ENCODE data around the gene SLX9.

The SLX9 gene

GRCh38 chr21:45004481-45005247 lies 64.8 kb downstream of the SLX9 start:
- ATAC-seq, result no peak

GRCh38 chr21:45006536-45007095 lies 66.8 kb downstream of the SLX9 start:
- ATAC-seq, result no peak

GRCh38 chr21:45009616-45010015 lies 69.8 kb downstream of the SLX9 start:
- no peak for ATAC-seq

GRCh38 chr21:45010096-45010495 lies 70.3 kb downstream of the SLX9 start:
- ATAC-seq, result no peak

GRCh38 chr21:45010860-45011259 lies 71.0 kb downstream of the SLX9 start:
- no peak for ATAC-seq

- no peak for ATAC-seq
These were observed 71.6 kb downstream of the SLX9 start for GRCh38 chr21:45011426-45011825.

GRCh38 chr21:45011911-45012661 lies 72.3 kb downstream of the SLX9 start:
- ATAC-seq, result no peak

- ATAC-seq, result no peak
These were observed 72.9 kb downstream of the SLX9 start for GRCh38 chr21:45012662-45013259.

- ATAC-seq, result no peak
These were observed 73.5 kb downstream of the SLX9 start for GRCh38 chr21:45013260-45013841.

GRCh38 chr21:45014747-45015468 lies 75.1 kb downstream of the SLX9 start:
- no peak for ATAC-seq

- no peak for ATAC-seq
These were observed 75.6 kb downstream of the SLX9 start for GRCh38 chr21:45015469-45015860.

- no peak for ATAC-seq
These were observed 76.2 kb downstream of the SLX9 start for GRCh38 chr21:45016031-45016405.

GRCh38 chr21:45016406-45017038 lies 76.7 kb downstream of the SLX9 start:
- no peak for ATAC-seq

- ATAC-seq, result no peak
These were observed 77.5 kb downstream of the SLX9 start for GRCh38 chr21:45017039-45017960.

GRCh38 chr21:45018131-45019075 lies 78.6 kb downstream of the SLX9 start:
- no peak for ATAC-seq

GRCh38 chr21:45019076-45019886 lies 79.5 kb downstream of the SLX9 start:
- no peak for ATAC-seq

GRCh38 chr21:45019887-45020537 lies 80.2 kb downstream of the SLX9 start:
- no peak for ATAC-seq

All from activated CD4-positive, CD25-positive, alpha-beta regulatory T cell treated with anti-CD3 and anti-CD28 coated beads, Interleukin-2, amount 50 U/mL, for 24 hours (primary cell).